DMS53 (cell line): ENCODE measurements around the gene ARHGAP6.

ENCODE experiments used
- DNase-seq: peaks from one replicate; lab custom pipeline; 2025; lab: John Stamatoyannopoulos, UW

ARHGAP6 gene, protein sequence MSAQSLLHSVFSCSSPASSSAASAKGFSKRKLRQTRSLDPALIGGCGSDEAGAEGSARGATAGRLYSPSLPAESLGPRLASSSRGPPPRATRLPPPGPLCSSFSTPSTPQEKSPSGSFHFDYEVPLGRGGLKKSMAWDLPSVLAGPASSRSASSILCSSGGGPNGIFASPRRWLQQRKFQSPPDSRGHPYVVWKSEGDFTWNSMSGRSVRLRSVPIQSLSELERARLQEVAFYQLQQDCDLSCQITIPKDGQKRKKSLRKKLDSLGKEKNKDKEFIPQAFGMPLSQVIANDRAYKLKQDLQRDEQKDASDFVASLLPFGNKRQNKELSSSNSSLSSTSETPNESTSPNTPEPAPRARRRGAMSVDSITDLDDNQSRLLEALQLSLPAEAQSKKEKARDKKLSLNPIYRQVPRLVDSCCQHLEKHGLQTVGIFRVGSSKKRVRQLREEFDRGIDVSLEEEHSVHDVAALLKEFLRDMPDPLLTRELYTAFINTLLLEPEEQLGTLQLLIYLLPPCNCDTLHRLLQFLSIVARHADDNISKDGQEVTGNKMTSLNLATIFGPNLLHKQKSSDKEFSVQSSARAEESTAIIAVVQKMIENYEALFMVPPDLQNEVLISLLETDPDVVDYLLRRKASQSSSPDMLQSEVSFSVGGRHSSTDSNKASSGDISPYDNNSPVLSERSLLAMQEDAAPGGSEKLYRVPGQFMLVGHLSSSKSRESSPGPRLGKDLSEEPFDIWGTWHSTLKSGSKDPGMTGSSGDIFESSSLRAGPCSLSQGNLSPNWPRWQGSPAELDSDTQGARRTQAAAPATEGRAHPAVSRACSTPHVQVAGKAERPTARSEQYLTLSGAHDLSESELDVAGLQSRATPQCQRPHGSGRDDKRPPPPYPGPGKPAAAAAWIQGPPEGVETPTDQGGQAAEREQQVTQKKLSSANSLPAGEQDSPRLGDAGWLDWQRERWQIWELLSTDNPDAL (N-terminal part only)

DNA sequence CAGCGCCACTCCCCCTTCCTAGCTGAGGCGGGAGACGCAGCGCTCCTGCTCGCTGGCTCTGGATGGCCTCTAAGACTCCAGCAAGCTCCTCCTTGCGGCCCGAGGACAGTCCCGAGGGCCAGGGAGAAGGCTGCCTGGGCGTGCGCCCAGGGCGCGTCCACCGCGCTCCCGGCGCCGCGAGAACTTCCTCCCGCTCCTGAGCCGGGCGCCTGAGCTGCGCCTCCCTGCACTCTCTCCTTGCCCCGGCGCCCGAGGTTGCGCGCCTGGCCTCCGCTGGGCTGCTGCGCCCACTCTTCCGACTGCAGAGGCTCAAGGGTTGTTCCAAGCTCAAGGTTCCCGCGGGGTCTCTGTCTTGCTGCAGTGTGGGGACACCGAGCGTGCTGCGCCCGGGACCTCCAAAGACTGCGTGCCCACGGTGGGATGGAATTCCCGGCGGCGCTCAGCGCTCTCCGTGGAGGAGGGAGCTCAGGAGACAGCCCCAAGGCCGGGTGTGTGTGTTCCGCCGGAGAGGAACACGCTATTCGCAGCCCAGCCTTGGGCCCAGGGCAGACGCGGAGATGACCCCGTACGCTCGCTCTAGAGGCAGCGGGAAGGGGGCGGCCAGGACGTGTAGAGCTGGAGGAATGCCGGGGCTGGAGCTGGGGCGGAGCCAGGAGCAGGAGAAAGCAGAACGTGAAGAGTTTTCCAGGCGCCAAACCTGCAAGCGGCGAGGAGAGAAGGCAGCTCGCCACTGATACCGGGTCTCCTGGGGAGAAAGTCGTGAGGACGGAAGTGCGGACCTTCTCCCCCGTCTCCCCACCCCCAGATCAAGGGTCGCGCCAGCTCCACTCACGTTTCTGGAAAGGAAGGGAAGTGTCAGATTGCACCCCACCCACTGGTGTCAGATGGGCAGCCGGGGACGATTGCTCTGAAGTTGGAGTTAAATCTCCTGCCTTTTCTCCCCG lies at the start of gene ARHGAP6:
ARHGAP6 (minus strand) TSS at position 753 of the 944 bp plus-strand sequence. CDS start 1,092 bp downstream, outside the sequence.
- peak; percentile 46 for DNase-seq

DNA sequence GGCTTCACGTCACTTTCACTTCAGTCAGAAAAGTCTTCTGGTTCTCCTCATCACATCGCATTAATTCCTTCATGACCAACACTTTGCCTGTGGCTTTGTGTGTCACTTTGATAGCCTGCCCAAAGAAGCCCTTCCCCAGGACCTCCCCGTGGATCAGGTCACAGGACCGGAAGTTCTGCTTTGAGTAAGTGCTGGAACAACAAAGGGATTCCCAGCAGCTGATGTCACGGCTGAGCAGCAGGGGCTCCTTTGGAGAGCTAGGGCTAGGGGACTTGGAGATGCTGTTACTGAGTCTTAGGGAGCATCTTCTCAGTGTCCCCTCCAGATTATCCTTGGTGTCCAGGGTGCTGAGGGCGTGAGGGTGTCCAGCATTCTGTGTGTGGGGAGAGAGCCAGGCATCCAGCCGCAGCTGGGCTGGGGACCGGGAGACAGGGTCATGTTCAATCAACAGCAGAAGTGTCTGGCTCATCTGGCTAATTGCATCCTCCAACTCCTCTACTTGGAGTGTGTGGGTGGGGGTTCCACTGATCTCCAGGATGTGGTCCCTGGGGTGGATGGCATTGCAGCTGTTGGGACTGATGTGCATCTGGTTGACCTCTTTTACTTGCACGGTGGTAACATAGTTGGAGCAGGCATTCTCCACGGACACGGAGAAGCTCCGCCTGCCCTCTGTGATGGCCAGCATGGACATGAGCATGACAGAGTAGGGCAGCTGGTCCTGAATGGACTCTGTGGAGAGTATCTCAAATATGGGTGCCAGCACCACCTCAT lies 39.2 kb upstream of the ARHGAP6 start:
- peak; percentile 17 for DNase-seq

DNA sequence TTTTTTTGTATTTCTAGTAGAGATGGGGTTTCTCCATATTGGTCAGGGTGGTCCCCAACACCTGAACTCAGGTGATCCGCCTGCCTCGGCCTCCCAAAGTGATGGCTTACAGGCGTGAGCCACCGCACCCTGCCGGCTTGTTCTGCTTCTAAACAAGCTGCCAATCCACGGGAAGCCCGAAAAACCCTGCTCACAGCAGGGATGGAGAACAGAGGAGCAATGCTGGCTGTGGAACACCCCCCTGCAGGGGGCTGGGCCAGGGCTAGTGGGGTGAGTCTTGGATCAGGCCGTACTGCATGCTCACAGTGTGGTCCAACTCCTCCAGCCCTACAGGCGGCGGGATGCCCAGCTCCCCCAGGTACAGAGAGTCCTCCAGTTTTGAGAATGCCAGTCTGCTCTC lies 38.1 kb upstream of the ARHGAP6 start:
- no peak for DNase-seq

DNA sequence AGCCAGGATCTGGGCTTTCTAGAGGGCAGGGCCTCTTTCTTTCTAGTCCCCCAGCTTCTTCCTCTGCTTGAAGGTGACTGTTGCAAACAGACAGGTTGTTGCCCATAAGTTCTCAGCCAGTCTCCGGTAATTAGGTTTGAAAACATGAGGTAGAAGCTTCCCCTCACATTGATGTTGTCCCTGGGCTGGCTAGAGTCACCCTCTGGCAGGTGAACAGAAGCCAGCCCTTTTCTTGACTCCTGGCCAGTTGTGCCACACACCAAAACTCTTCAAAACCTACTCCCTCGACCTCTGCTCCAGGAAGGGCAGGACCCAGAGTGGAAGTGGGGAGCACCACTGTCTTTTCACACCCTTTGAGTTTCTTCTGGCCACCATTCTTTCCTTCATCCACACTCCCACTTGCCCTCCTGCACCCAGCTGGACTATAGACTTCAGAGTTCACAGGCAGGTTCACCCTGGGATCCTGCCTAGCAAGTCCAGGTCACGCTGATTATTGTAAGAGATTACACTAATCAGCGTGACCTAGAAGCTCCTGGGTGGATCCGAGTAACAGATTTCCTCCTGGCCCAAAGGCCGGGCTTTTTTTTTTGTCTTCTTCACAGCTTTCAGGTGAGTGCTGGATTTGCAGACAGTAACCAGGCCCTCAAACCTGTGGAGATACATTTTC lies 37.4 kb upstream of the ARHGAP6 start:
- no peak for DNase-seq

DNA sequence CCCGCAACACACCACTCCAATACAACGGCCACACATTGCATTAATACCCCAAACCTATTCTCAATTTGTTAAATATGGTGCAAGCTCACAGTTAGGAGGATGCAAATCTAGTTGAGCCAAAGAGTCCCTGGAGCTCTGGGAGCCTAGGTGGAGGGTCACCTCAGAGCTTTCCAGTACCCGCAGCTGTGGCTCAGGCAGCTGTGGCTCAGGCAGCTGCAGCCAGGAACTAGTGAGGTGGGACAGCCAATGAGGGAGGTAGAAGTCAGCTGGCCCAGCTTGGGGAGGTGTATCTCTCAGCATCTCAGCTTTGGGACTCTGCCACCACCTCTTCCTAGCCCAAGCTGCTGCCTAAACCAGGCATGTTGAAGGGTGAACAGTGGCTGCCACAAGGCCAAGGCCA lies 36.7 kb upstream of the ARHGAP6 start:
- DNase-seq, result no peak

DNA sequence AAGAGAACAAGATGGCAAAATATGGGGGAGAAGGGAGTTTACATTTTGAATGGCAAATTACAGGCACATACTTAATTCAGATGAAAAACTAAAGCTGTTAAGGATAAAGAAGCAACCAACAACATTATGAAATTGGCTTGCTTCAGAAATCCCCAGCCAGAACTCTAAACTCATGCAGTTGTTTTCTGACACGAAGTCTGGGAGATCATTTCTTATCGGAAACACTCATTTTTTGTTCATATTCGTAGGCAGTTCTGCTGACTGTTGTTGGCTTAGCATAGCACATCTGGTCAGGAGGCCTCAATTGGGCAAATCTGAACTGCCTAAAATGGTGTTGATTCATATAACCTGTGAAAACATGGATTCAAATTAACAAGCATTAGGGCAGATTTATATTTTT lies 33.0 kb upstream of the ARHGAP6 start:
- DNase-seq, result no peak

DNA sequence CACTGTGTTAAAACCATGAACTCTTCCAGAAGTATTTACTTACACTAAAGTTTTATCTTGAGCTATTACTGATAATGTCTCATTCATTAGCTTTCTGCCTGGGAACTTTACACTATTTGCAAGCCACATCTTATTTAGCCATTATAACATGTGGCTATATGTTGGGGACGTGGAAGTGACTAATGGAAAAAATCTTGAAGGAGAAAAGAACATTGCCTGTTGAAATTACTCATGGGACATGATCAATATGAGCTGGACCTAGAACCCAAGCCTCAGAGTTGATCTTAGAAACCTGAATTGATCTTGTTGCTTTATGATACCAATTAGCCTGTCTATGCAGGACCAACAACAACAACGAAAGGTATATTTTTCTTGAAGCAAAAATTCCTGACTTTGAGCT lies 22.5 kb upstream of the ARHGAP6 start:
- no peak for DNase-seq

DNA sequence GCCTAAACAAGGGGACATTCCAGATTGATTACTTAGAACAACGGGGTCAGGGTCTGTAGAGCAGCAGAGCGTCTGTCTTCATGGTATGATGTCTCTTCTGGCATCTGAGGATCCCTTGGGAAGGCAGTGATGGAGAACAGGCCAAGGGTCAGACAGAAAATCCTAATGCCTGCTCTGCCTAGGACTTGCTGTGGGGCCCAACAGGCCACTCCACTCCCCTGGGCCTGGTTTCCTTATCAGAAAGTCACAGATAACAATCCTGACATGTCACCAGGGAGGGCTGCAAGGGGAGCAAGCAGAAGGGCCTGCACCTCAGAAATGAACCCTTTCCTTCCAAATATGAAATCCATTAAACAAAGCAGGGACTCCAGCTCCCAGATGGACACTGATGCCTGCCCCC lies 21.4 kb upstream of the ARHGAP6 start:
- DNase-seq, result no peak

DNA sequence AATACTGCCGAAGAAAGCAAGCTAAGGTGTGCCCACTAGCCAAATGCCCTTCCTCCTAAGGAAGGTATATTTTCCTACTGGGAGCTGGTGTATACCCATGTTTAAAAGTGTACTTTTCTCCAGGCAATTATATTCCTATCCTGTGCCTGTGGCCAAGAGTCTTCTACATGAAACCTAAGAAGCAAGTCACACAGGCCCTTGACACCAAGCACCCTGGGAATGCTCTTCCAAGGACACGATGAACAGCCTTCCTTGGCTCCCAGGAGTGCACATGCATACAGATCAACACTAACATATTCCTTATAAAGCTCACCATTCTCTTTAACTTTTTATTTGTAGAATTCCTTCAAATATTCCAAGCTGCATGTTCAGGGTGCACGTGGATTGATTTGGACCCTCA lies 17.3 kb upstream of the ARHGAP6 start:
- DNase-seq, result no peak

DNA sequence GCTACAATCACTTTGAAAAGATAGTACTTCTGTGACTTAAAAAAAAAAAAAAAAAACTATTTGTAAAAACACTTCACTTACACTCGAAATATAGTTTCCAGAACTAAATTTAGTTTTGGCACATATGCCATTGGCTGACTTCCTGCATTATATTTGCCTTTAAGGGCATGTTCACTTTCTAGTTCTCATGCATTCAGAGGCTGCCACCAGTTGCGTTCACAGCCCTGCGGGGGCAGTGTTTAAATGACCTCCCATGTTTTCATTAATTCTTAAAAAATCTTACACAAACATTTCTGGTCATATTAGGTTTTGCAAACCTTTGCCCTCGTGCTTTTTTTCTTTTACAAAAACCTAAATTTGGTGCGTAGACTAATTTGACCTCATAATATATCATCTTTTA lies 12.4 kb upstream of the ARHGAP6 start:
- DNase-seq, result peak; percentile 52

DNA sequence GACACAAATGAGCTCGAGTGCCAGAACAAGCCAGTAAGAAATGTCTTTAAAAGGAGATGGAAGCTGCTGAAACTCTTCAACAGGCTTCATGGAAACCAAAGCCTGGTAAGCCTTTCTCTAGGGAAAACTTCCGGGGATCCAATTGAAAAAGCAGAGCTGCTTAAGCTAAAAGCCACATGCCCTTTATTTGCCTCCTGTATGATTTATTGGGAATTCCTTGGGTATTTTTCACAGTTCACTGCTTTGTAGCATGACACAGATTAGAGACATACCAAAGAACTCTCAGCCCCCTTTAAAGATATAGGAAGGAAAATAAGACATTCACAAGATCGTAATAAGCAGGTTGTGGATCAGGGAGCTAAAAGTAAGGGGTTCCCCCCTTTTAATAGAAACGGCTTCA lies 6.5 kb upstream of the ARHGAP6 start:
- no peak for DNase-seq

DNA sequence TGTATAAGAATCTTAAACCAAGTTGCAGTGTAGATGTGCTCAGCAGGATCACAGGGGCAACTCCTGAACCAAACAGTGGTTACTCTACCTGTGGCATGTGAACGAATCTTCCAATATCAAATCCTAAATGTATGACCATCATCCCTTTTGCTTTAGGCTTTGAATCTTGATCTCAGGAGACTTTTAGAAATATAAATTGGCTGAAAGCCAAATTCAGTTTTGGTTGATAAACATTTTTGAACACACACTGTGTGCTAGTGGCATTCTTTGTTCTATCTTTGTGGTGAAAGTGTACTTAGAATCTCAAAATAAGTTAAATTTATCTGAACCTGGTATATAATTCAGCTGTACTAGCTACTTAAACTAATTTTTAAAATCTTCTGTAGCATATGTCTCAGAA lies 4.6 kb upstream of the ARHGAP6 start:
- no peak for DNase-seq

DNA sequence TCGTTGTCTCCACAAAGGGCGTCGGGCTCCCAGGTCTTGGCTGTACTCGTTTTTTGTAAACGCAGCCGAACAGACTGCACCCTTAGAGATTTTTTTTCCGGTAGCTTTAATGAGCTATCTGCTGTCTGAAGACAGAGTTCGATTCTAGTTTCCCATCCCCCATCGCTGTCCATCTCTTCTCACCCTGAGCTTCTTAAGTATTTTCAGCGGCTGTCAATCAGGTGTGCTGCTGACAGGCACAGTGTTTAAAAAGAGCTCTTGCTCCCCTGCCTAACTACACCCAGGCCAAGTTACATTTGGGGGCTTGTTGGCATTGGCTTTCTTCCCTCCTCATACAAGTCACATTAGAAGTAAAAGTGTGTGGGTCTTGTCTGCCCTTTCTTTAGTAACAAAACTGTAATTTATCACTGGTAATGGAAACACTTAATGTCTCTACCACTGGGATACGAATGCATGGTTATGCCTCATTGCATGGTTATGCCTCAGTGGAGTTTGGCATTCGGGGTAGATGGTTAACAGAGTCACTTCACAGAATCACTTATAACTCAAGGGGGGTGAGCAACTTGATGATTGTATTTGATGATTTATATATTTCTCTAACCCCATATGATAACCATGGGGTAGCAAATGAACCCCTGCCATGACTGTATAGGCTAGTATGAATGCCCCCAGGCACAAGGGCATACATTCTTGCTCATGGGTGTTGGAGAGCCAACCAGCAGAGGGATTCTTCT lies 1.4 kb upstream of the ARHGAP6 start:
- DNase-seq, result no peak

DNA sequence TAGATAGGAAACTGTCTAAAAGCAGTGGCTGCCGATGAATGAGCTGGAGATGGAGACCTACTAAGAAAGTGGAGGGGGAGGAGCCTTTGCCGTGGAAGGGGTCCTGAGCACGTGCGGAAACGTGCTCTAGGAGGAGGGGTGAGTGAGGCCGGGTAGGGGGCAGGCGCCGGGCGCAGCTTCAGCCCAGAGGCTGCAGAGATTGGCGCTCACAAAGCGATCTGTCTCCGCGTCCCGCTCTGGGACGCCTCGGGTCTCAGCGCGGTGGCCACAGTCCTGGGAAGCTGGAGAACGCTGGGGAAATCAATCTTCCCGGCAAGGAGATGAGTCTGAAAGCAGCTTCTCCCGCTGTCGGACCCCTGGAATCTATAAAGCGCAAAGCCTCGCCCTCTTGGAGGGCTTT lies 444 bp upstream of the ARHGAP6 start:
- DNase-seq, result peak; percentile 10

DNA sequence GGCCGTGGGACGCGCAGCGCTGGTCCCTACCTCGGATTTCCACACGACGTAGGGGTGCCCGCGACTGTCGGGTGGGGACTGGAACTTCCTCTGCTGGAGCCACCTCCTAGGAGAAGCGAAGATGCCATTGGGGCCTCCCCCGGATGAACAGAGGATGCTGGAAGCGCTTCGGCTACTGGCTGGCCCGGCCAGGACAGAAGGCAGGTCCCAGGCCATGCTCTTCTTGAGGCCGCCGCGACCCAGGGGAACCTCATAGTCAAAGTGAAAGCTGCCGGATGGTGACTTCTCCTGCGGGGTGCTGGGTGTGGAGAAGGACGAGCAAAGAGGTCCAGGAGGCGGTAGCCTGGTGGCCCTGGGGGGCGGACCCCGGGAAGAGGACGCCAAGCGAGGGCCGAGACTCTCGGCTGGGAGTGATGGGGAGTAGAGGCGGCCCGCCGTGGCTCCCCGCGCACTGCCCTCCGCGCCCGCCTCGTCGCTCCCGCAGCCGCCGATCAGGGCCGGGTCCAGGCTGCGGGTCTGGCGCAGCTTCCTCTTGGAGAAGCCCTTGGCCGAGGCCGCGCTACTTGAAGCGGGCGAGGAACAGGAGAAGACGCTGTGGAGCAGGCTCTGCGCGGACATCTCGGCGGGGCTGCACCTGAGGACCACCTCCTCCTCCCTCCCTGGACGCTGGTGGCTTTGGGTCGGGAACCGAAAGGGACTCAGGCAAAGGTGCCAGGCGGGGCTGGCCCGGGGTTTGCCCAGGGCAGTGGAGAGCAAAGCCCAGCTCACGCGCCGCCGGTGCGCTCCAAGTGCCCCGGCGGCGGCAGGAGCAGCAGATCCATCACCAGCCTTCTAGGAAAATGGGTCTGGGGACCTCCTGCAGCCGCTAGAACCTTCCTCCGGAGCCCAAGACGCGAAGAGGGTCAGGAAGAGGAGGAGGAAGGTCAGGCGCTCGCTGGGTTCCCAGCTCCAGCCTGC lies 1.2 kb downstream of the ARHGAP6 start:
- peak; percentile 11 for DNase-seq

DNA sequence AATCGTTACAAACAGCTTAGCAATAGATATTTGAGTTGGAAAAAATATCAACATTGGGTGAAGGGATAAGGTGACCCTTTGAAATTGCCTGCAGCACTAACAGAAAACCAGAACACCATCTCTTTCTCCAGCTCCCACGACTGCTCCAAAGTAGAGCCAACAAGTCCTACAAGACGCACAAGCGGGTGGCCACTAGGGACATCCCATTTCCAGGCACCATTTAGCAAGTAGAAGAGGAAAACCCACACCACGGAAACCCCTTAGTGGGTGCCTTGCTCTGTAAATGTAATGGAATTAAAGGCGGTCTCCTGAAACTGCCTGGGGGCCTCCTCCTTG lies 1.9 kb downstream of the ARHGAP6 start:
- peak; percentile 0 for DNase-seq

DNA sequence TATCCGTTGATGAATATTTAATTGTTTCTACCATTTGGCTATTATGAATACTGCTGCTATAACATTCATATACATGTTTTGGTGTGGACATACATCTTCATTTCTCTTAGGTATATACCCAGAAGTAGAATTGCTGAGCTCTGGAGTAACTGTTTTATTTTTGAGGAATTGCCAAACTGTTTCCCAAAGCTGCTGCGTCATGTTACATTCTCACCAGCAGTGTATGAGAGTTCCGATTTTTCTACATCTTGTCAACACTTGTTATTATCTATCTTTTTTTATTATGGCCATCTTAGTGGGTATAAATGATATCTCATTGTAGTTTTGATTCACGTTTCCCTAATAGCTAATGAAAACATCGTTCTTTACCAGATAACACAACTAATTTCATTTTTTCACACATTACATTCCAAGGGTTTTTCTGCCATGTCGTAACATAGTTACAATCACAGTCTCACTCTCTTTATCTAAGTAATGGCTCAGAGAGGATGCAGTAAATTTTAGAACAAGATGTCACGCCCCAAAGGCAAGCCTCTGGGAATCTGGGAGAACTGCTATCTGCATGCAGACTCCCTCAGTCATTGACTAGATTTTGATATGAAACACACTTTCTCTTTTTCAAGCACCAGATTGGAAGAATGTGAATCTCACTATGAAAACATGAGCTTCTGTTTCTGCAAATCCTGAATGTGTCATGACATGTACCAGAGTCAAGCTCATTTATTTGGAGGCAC lies 10.3 kb downstream of the ARHGAP6 start:
- no peak for DNase-seq
